HG02943 (cell line): ENCODE results near the gene PRR14.

Experiments
- ATAC-seq: cut with Tn5 transposase; IDR thresholded peaks from one replicate; pipeline ENCODE4 v1.9.1; 2021; ENCODE audit warnings: mild to moderate bottlenecking, low read depth, moderate library complexity; ENCODE audit not compliant: unreplicated experiment

PRR14 gene

DNA sequence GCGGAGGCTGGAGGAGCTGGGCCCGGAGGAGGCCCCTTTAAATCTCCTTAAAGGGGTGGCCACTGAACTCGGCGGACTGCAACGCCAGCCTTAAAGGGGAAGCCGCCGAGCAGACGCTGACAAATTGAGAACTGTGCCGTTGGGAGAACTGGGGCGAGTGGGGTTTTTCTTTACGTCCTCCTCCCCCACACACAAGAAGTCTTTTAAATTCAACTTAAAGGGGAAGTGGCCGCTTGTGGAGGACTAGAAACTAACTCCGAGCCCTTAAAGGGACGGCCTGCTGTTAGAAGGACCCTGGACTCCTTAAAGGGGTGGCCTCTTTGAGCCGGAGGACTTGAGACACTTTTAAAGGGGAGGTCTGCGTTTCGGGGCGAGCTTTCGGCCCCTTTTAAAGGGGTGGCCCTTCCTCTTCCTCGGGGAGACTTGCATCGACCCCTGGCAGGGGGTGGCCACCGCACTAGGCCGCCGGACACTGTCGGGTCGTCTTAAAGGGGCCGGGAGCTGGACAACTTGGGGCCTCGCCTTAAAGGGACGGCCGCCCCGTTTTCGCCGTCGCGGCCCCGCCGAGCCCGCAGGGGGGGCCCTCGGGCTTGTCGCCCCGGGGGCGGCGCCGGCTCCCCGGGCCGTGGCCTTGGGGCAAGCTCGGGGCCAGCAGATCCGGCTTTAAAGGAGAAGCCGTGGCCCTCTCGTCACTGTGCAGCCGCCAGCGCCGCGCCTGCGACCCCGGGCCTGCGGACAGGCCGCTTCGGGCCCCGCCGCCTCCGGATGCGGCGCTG is 8.2 kb downstream of the PRR14 start:
- ATAC-seq = peak; percentile 18

DNA sequence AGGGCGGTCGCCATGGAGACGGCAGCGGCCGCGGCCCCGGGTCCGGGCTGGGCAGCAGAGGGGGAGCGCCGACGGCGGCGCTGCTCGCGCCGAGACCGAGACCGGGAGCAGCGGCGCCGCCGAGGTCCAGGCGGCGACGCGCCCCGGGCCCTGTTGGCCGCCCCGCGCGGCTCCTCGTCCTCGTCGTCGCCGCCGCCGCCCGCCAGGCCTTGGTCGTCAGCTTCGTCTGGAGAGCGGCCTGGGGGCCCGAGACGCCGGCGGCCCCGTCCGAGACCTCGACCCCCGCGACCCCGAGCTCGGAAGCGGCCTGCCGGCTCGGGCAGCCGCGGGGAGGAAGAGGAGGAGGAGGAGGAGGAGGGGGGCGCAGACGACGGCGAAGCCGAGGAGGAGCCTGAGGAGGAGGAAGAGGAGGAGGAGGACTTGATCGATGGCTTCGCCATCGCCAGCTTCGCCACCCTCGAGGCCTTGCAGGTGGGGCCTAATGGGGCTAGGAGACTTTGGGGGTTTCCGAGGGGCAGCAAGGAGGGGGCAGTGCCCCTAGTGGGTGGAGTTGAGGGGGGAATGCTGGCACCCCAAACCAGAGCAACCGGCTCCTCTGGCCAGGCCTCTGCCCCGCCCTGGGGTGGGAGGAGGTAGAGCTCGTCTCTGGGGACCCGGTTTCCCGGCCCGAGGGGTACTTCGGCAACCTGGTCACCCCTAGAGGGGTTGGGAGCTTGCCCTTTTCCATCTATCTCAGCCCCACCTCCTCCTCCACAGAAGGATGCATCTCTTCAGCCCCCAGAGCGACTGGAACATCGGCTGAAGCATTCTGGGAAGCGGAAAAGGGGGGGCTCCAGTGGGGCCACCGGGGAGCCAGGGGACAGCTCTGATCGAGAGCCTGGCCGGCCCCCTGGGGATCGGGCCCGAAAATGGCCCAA is 9.0 kb downstream of the PRR14 start:
- ATAC-seq = no peak

DNA sequence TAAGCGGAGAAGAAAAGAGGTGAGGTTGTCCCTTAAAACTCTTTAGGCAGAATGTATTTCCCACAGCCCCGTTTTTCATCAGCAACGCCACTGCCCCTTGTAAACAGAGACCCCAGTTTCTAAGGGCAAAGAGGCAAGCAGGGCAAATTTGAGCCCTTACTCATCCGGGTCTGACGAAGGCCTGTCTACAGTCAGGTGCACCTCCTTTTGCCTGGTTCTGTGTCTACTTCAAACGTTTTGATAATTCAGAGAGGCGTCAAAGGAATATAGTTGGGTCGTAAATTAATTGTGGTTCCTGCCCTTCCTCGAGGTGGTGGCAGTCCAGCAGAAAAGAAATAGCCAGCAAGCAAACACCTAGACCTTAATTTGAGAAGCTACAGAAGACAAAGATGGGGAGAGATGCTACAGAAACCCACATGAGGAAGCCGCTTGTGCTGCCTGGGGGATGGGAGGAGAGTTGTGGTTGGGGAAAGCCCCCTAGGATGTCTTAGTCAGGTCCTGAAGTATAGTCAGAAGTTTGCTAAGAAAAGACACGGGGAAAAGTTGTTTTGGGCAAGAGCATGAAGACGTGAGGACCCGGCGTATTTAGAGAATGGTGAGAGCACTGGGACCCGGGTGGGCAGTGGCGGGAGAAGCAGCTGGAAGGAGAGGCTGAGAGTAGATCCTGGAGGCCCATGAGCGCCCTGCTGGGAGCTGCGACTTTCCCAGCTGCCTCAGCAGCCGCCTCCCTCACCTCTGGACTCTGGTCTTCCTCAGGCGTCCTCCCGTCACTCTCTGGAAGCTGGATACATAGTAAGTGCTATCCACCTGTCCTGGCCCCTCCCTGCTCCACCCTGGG is 9.9 kb downstream of the PRR14 start:
- no peak for ATAC-seq

DNA sequence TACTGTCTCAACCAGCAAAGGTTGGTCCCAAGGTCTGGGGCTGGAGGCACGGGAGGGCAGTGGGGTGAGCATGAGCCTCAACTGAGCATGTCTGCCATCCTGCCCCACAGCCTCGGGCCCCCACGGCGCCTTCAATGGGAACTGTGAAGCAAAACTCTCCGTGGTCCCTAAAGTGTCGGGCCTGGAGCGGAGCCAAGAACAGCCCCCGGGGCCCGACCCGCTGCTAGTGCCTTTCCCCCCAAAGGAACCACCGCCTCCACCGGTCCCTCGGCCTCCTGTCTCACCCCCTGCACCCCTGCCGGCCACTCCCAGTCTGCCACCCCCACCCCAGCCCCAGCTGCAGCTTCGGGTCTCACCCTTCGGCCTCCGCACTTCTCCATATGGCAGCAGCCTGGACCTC is 11.7 kb downstream of the PRR14 start:
- ATAC-seq = no peak

DNA sequence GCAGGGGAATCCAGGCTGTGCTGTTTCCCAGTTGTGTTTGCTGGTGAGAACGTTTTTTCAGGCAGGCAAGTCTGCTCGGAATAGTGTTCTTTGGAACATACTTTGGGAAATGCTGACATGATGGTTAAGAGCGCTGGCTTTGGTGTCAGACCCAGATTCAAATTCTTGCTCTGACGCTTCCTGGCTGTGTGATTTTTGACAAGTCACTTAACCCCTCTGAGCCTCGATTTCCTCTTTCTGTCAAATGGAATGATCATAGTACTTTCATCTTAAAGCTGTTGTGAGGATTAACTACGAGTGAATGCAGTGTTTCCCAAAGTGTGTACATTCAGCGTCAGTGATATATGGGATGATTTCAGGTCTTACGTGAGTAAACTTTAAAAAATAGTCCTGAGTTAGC is 12.3 kb downstream of the PRR14 start:
- ATAC-seq = no peak

DNA sequence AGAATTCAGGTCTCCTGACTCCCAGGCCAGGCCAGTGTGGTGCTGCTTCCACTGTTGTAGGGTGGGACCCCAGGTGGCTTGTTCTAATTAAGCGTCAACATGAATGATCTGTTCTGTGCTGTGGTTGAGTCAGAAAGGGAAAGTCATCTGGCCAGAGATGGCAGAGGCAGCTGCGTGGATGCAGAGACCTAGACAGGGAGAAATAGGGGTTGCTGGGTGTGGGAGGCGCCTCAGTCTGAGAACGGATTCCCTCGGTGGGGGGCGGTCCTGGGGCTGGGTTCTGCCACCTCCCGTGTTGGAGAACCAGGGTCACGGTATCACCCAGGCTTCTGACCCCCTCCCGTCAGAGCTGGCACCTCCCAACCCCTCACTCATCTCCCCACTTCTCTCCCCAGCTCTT is 13.1 kb downstream of the PRR14 start:
- no peak for ATAC-seq

DNA sequence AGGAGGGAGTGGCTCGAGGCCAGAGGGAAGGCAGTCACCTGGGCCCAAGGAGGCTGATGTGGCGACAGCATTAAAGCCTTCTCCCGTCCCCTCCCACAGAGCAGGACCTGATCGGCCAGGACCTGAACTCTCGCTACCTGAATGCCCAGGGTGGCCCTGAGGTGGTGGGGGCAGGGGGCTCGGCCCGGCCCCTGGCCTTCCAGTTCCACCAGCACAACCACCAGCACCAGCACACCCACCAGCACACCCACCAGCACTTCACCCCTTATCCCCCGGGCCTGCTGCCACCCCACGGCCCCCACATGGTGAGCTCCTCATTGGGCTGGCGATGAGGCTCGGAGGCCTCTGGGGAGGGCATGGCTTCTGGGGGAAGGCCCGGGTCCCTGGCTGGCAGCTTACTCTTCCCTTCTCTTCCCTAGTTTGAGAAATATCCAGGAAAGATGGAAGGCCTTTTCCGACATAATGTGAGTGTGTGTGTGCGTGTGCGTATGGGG is 13.9 kb downstream of the PRR14 start:
- no peak for ATAC-seq

DNA sequence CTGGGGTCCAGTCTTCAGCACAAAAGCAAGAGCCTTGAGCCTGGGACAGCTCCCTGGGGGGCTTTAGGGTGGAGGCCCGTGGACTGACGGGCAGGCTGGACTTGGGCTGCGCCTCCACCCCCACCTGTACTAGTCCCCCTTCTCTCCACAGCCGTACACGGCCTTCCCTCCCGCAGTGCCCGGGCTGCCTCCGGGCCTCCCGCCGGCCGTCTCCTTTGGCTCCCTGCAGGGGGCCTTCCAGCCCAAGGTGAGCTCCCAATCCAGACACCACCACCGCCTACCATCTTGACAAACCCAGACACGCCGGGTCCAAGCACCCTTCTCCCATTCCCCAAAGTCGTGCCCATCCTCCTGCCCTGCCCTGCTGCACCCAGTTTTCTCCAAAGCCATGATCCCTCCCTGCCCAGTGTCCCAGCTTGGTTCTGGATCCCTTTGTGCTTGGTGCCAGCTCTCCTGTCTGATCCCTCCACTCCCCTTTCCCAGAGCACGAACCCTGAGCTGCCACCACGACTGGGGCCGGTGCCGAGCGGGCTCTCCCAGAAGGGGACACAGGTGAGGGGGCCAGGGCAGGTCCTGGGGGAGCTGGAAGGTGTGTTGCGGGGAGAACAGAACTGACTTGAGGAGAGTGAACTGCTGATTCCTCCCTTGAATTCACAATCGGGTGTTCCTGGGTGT is 14.5 kb downstream of the PRR14 start:
- ATAC-seq = no peak

DNA sequence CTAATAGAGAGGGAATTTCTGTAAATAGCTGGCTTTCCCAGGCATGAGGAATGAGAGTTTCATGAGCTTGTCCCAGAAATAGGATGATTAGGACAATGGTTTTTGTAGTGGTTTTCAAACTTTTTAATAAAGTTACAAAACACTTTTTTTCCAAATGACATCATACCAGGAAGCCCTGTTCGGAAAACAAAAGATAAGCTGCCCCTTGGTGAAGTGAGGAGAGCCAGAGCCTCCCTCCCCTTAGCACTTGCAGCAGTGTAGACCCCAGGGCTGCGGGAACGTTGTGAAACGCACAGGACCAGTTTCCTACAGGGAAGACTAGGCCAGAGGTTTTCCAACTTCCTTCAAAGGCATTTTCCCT is 15.1 kb downstream of the PRR14 start:
- ATAC-seq = no peak

DNA sequence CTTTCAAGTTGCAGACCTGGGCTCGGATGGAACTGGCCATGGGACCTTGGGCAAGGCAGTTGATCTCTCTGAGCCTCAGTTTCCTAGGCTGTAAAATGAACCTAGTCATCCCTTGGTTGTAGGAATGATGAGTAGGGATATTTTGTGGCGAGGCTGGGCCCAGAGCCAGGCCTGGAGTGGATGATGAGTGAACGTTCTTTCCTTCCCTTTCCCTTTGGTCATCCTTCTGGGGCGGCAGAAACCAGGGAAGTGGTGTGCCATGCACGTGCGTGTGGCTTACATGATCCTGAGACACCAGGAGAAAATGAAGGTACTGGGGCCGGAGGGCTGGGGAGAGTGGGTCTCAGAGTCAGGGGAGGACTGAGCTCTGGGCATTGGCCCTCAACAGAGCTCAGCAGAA is 15.9 kb downstream of the PRR14 start:
- ATAC-seq = no peak

DNA sequence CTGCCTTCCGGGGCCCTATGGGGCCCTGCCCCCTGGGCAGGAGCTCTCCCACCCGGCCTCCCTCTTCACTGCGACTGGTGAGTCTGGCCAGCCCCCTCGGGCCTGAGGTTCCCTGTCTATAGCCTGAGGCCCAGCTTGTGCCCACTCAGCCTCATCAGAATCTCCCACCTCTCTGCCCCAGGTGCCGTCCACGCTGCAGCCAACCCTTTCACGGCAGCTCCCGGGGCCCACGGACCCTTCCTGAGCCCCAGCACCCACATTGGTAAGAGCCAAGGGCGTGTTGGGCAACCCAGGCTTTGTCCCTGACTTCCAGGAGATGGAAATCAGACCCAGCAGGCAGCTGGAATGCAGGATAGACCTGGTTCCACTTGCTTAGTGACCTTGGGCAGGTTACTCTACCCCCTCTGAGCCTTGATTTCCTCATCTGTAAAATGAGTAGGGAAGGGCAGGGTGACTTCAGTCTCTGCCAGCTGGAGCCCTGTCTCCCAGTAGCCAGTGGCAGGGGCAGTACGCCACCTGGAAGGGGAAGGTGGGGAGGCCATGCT is 16.7 kb downstream of the PRR14 start:
- ATAC-seq = no peak

DNA sequence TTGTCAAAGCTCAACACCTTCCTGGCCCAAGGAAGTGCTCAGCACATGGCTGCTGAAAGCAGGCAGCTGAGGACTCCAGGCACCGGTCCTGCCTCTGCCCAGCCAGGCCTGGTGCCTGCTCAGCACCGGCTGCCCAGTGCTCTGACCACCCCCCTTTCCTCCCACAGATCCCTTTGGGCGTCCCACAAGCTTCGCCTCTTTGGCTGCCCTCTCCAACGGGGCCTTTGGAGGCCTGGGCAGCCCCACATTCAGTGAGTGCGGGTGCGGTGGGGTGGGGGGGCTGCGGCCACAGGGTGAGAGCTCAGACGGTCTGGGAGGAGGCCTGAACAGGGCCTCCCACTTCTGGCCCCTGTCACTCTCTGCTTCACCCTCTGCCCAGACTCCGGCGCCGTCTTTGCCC is 17.6 kb downstream of the PRR14 start:
- ATAC-seq = no peak

DNA sequence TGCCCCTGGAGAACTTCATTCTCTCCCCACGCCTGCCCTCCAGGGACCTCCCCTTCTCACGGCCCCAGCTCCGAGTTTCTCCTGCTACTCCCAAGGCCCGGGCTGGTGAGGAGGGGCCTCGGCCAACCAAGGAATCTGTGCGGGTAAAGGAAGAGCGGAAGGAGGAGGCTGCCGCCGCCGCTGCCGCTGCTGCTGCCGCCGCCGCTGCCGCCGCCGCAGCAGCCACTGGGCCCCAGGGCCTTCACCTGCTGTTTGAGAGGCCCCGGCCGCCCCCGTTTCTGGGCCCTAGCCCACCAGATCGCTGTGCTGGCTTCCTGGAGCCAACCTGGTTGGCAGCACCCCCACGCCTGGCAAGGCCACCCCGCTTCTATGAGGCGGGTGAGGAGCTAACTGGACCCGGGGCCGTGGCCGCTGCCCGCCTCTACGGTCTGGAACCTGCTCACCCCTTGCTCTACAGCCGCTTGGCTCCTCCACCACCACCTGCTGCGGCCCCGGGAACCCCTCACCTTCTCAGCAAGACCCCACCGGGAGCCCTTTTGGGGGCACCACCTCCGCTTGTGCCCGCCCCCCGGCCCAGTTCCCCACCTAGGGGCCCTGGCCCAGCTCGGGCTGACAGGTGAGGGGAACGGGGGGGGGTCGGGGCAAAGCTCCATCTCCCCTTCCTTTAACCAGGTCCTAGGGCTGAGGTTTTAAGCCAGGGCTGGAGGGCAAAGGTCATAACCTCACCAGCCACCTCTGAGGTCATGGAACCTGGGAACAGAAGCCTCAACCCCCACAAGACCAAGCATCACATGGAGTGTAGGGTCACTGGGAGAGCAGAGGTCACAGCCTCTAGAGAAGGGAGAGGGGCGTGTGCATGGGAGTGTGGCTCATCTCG is 18.5 kb downstream of the PRR14 start:
- ATAC-seq = no peak

DNA sequence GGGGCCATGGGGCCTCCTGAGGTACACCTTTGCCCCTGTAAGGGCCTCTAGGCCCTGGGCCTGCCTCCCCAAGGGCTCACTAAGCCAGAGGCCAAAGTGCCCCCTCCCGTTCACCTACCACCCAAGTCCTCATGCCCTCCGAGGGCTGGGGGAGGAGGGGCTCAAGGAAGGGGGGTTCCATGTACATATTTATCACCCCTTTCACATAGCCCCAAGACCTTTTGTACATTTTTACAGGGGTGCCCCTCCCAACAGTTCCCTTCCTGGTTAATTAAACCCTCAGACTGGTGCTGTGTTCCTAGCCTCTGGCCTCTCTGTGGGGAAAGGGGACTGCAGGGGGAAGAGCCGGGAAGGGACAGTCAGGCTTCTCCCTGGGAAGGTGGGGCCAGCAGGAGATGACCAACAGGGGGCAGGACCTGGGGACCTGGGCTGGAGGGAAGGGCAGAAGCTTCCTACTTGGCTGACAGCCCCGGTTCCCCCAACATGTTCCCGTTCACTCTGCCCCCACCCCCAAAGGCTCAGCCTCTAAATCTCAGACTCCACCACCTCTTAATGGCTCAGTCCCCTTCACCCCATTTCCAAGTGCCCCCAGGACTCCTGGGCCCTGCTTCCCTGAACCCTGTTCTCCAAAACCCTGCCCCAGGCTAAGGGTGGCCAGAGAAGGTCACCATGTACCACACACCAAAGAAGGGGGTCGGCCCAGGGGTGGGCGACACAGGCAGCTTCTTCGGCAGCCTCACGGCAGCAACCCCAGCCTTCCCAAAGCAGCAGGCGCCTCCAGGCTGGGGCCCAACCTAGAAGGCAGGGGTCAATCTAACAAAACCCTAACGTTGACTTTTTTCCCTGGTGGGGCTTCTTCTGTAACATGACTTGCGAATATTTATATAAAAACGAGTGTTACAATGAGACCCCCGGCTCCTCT is 19.4 kb downstream of the PRR14 start:
- ATAC-seq = no peak

DNA sequence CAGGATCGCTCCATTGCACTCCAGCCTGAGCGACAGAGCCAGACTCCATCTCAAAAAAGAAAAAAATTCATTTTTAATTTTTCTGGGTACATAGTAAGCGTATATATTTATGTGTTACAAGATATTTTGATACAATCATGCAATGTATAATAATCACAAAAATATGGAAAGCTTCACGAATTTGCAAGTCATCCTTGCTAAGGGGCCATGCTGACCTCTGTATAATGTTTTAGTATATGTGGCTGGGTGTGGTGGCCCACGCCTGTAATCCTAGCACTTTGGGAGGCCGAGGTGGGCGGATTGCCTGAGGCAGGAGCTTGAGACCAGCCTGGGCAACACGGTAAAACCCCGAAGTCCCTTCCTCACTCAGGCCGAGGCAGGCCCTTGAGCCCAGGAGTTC is 24.4 kb downstream of the PRR14 start:
- ATAC-seq = no peak

DNA sequence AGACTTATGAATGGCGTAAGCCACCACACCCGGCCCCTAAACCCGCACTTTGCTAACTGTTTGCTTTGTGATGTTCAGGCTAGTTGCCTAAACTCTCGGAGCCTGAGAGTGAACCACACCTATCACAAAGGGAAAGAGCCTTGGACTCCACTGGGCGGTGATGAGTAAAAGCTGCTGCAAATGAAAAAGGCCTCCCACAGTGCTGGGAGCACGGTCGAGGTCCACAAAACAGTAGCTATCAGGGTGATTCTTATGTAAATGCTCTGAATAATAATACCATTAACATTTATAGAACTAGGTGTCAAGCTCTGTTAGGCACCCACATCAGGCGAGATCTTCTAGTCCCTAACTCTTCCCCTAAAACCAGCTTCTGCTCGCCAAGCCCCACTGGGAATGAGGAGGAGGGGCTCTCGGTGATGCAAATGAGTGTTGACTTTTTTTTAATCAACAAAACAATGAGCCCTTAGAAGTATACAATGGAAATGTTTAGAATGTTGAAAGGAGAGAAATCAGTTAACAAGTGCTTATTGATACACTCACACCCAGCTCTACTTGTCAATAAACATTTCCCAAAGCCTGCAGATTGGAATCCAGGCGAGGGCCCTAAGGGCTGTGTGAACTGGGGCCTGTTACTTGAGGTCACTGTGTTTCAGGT is 27.3 kb downstream of the PRR14 start:
- ATAC-seq = no peak

DNA sequence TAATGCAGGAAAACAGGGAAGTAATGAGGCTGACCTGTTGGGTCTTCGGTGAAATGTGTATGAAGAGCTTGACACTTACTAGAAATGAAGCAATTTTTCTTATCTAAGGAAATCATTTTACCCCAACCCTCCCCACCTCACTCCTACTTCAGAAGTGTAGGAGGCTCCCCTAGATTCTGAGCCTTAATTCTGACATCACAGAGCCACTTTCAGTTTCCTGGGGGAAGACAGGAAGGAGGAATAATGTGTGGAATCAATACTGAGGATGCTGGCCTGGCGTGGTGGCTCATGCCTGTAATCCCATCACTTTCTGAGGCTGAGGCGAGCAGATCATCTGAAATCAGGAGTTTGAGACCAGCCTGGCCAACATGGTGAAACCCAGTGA is 27.8 kb downstream of the PRR14 start:
- ATAC-seq = no peak

DNA sequence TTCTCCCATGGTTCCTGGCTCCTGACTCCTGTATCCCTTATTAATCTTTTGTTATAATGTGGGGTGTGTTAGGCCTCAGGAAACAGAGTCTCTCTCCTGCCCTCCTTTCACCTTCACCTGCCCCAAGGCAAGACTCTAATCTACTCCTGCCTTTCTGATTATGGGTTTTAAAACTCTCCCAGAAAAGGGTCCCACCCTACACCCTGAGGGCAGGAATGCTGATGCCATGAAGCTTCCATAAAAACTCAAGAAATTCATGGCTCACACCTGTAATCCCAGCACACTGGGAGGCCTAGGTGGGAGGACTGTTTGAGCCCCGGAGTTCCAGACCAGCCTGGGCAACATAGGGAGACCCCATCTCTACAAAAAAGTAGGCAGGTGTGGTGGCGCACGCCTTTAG is 29.6 kb downstream of the PRR14 start:
- ATAC-seq = no peak
